ENCODE measurements around the gene RNF7. TPM values are rescaled to one million over a fixed set of nuclear protein-coding genes. Genes with fewer than 3 reads are reported as not detected.

RNF7 gene
- total and polyA plus RNA-seq, 2 of the 8 experiments (the other 6 are each of a cell fraction or from before 2014, with no cell fraction given) = 78.4 to 113 TPM

DNA sequence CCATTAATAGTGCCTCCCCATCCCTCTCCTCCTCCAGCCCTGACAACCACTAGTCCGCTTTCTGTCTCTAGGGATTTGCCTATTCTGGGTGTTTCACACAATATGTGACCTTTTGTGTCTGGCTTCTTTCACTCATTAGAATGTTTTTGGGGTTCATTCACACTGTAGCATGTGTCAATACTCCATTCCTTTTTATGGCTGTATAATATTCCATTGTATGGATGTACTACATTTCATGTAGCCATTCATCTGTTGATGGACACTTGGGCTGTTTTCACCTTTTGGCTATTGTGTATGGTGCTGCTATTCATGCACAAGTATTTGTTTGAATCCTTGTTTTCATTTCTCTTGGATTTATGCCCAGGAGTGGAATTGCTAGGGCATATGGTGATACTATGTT lies 41.6 kb downstream of the RNF7 start (continued):
- TF ChIP-seq SP2 (IDR thresholded peaks at IDR 0.05; ENCODE audit: low read length) (no peak), RFX5 (IDR thresholded peaks at IDR 0.05; ENCODE audit: borderline replicate concordance, low read depth, low read length) (no peak), NRF1 (IDR thresholded peaks at IDR 0.05; ENCODE audit: low read depth, low read length) (no peak), BCL11A (IDR thresholded peaks at IDR 0.05; ENCODE audit: low read depth in 2 of 2, low read length in 2 of 2) (no peak), BACH1 (IDR thresholded peaks at IDR 0.05; ENCODE audit: low read length) (no peak), ZNF274 (IDR thresholded peaks at IDR 0.05; ENCODE audit: borderline replicate concordance, extremely low read depth, low read length) (no peak)
